GM21515 (cell line): ENCODE measurements around the gene AP1G2.

ENCODE experiments used
- ATAC-seq: cut with Tn5 transposase; IDR thresholded peaks from one replicate; pipeline ENCODE4 v1.9.1; 2021; ENCODE audit not compliant: unreplicated experiment

The AP1G2 gene

DNA sequence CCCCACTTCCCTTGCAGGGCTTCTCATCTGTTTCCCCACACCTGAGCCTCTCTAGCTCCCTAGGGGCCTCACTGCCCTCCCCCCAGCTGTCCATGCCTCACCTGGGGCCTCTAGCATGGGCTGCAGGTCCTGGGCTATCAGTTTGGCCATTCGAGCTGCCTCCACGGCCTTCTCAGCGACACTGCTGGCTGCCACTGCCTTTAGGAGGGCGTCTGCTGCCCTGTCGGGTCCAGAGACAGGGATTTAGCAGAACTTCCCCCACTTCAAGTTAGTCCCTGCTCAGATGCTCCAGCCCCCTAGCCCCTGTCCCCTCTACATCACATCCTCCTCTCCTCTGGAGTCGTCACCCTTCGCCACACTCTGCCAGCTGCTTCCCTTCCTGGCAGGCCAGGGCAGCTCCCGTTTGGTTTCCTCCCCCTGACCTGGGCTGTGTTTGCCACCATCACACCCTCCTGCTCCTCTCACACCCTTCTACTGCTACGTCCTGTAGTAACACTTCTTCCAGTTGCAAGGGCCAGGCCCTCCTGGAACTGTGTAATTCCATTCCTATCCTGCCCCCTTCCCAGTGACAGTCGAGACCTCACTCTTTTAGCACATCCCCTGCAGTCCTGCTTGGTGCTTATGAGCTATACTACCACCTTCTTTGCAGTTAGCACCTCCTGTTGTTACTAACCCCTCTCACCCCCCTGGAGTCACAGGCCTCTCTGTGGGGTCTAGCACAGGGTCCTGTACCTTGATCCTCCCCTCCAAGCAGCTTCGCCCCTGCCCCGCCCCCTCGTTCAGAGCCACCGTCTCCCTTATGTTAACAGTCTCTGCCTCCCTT lies 4.3 kb upstream of the AP1G2 start:
- ATAC-seq, result no peak

DNA sequence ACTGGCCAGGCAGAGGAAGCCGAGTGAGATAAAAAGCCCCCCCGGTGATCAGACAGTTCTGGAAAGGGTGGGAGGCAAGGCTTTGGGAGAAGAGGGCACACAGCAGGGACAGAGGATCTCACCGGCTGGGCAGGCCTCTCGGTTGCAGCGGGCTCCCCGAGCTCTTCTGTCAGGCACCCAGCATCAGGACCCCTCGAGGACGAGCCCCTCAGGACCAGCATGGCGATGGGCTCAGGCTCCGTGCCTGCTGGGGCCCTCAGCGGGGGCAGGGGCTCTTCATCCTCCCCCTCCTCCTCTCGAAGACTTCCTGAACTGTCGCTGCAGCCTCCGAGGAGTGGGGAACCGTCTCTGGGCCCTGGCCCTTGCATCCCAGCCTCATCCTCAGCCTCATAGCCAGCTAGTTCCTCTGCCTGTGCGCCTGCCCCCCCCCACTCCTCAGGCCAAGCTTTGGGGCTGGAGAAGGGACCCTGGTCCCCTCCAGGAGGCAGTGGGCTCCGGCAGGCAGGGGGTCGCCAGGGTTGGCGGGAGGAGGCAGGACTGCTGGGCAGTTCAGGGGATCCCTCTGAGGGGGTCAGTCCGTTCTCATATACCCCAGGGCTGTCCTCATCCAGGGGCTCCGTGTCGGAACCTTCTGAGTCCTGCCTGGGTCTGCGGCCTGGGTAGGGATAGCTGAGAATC lies 3.4 kb upstream of the AP1G2 start:
- no peak for ATAC-seq

DNA sequence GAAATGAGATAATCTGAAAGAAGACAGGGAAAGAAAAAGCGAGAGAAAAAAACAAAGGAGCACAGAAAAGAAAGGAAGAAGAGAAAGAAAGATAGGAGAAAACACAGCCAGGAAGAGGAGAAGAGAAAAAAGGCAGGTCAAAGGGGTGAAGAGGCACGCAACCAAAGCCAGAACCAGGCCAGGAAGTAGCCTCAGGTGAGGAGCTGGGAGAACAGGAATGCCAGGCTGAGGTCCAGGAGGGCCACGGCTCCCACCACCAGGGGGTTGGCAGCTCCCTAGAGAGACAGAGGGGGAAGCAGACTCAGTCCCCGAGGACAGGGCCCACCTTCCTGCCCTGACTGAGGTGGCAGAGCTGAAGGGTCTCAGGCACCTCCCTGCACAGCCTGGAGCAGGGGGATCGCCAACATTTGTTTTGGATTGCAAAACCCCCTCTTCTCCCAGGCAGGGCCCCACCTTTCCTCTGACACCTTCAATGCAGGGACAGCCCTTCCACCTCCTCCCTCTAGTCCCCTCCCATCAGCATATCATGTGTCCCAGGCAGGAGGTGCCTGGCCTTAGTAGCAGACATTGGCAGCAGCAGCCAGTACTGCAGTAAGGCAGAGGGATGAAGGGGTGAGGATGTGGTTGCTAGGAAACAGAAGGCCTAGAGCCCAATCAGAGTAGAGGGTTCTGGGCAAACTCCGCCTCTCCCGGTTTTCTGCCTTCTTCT lies 2.0 kb upstream of the AP1G2 start:
- ATAC-seq, result no peak

DNA sequence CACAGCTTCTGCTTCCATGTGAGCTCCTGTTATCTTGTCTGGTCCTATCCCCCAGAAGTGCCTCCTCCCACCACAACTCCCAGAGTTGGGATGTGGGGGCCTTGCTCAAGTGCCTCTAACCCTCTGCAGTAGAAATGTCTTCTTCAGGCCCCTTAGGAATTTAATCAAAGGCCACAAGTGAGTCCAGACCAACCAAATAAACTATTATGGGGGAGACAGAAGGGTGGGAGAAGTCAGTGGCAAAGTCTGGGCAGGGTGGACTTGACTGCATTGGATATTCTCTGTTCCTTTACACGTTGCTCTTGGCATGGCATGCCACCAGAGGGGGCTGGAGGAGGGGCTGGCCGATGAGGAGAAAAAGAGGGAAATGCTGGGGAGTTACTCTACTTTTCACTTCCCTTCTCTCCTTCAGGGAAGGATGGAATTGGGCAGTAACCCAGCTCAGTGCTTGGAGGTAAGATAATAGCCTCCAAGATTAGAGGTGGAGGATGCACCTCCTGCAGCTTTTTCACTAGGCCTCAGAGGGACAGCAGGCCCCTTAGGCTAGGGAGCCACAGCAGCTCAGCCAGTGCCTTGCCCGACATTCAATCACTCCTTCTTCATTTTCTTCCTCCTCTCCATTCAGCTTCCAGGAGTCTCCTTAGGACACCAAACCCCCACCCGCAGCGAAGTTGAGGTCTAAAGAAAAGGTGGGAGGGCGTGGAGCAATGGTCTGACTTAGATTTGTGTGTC lies 1.2 kb upstream of the AP1G2 start:
- ATAC-seq, result no peak

DNA sequence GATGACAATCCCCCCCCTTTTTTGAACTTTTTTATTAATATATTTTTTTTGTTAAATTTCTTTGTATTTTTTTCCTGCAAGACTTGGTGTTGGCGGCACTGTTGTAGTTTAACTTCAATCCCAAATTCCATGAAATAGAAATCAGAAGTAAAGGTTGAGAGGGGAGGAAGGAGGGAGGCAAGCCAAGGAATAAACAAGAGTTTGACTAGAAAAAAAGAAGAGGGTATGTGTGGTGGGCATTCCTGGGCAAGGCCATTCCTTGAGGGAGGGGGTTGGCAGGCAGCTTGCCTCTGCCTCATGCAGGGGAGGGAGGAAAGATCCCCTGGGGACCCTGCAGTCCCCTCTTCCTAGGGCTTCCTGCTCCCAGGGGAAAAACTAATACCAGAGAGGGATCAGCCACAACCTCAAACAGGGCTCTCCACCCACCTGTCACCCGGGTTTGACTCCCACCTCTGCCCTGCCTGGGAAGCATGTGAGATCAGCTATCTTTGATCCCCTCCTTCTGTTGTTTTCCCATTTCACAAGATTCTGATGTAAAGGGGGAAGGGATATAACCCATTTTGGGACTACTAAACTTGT lies 519 bp upstream of the AP1G2 start:
- ATAC-seq, result no peak

DNA sequence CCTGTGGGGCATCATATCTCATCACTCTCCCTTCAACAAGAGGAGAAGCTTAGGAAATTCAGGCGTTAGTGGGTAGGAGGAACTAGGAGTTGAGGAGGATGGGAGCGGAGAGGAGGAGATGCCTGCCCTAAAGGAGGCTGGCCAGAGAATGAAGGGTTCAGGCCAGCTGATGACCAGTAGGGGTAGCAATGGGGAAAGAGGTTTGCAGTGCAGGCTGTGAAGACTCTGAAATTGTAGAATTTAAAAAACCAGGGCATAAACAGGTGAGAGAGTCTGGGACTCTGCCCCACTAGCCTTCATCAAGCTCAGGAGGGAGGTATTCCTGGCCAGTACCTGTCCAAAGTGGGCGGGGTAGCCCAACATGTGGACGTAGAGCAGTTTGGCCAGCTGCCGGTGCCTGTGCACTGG lies 809 bp downstream of the AP1G2 start:
- ATAC-seq, result no peak

DNA sequence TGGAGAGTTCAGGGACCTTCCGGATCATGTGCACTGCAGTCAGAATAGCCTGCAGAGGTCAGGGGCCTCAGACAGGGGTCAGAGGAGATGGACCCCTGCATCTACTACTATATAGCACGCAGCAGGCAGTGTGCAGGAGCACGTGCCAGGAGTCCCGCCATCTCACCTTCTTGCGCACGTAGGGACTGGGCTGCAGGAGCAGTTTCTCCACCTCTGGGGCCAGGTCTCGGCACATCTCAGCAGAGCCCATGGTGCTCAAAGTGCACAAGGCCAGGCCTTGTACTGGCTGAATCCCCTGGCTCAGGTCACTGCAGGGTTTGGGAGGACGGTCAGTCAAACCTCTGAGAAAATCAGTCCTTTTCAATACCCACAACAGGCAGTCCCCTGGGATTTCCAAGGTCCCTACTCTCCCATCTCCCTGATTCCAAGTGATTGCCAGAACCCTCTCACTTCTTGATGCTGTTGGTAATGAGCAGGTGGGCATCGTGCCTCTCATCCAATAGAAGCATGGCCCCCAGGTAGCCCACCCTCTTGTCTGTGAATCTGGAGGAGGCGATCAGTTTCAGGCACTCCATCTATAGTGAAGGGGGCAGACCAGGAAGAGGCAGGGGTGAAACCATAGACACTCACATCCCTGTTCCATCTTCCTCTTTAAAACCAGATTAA lies 1.3 kb downstream of the AP1G2 start:
- ATAC-seq, result no peak

DNA sequence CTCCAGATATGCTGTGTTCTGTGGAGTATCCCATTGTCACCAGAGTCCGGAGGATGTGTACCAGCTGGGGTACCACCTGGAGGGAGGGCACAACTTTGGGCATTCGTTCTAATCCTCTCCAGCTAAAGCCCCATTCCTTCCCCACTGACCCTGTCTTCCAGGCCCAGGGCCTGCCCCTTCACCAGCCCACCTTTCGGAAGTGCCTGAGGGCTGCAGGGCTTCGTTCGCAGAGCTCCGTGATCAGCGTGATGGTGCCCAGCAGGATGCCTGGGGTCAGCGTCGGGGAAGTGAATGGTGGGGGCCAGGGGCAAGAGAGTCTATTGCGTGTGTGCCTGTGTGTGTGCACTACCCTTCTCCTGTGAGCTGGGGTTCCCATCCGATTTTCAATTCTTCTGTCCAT lies 2.0 kb downstream of the AP1G2 start:
- no peak for ATAC-seq

DNA sequence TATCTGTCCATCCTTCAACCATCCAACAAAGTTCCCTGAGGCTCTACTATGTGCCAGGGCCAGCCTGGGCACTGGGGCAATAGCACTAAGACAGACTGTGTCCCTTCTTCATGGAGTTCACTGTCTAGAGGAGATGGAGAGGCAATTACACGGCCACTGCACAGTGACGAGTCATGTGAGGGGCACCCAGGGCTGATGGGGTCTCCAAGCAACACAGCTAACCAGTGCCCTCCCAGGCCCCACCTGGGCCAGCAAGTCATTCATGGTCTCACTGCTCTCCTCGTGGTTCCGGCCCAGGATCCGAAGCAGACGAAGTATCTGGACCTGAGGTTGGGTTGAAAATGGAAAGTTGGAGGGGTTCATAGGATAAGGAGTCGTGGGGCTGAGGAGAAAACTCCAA lies 2.7 kb downstream of the AP1G2 start:
- ATAC-seq, result no peak

DNA sequence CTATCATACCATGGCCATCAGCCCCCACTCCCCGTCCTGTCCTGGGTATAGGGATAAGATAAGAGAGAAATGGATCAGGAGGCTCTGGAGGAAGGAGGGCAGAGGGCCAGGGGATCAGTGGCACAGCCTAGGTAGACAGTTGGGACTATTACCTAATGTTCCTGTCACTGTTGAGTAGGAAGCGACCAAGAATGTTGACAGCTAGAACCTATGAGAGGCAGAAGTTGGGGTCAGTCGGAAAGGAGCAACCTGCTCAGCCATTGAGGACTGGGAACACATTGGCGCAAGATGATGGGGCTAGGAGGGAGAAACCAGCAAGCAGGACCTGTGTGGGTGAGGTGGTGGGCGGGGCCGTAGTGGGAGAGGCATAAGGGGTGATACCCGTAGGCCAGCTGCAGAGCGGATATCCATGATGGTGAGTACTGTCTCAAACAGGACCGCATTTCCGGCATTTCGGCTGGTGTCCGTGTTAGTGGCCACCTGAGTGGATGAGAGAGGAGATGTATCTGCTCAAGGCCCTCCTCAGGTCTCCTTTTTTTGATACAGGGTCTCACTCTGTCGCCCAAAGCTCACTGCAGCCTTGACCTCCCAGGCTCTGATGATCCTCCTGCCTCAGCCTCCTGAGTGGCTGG lies 3.3 kb downstream of the AP1G2 start:
- ATAC-seq, result no peak

DNA sequence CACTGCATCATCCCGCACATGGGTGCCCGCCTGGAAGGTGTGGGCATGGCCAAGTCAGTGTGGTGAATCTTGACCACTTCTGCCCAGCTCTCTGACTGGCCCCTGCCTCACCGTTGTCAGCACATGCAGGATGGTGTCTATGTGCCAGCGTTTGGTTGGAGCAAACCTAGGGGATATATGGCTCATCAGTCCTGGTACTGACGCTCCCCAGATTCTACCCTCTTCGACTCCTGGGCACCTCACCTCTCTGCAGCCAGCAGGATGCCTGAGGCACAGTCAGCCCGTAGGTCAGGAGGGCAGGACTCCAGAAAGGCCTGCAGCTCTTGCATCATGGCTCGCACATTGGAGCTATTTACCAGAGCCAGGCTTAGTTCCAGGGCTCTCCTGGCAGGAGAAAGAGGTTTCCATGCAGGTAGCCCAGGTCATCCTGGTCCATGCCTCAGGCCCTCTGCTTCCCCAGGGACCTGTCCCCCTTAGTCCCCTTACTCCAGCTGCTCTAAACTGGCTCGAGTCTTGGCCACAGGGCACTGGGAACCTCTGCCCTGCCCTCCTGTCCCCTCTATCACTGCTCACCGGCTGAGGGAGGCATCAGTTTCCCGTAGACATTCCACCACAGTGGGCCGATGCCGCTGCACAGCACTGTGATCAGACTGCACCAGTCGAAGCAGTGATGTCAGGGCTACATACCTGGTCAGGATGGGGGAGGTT lies 4.0 kb downstream of the AP1G2 start:
- ATAC-seq, result no peak

DNA sequence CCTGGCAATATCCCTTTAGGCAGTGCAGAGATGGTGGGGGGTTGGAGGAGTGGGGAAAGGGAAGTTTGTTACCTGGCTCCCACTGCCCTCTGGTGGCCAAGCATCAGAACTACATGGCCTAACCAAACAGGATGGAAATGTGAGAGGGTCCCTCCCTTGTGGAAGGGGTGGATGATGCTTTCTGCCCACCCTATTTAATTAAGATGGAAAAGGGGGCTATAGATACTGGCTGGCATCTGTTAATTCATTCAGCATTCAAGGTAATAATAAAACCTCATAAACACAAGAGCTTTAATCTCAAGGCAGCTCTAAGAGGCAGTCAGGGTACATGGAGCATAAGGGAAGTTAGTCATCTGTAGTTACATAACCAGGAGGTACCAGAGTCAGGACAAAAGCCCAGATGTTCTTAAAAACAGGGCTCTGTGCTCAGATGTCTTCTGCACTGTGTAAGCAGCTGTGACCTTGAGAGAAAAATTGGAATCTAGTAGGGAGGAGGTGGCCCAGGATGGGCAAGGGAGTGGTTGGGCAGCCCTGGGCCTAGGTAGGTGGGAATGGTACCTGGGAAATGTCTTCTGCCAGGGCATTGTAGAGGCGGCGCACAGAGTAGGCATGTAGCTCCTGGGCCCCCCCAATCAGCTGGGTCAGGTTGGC lies 4.6 kb downstream of the AP1G2 start:
- ATAC-seq, result no peak

DNA sequence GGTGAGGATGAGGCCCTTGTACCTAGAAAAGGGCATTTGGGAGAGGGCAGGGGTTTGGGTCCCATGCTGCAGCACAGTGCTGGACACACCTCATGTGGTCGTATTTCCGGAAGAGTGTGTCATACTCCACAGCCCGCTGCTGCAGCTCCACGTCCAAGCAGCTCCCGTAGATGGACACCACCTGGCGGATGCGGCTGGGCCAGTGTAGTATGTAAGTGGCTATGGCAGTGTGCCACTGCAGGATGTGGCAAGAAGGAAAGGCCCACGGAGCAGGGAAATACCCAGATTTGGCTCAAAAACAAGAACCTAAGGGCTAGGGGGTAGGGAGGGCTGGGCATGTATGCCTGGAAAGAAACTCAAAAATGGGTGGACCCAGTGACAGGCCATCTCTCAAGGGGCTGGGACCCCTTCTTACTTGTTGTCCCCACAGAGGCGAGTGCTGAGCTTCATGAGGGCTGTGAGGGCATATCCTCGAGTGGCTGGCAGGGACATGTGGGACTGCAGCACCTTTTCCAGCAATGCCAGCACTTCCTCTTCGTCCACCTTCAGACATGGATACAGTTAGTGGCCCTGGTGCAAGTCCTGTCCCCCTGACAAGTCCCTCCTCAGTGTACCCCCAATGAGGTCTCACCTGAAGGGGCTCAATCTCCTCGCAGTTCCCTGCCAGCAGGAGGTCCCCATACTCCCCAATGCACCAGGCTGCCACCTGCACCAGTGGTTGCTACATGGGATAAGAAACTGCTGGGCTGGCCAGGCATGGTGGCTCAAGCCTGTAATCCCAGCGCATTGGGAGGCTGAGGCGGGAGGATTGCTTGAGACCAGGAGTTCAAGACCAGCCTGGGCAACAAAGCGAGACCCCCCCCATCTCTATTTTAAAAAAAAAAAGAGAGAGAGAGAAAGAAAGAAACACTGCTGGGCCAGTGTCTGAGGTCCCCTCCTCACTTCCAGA lies 5.4 kb downstream of the AP1G2 start:
- ATAC-seq, result no peak

DNA sequence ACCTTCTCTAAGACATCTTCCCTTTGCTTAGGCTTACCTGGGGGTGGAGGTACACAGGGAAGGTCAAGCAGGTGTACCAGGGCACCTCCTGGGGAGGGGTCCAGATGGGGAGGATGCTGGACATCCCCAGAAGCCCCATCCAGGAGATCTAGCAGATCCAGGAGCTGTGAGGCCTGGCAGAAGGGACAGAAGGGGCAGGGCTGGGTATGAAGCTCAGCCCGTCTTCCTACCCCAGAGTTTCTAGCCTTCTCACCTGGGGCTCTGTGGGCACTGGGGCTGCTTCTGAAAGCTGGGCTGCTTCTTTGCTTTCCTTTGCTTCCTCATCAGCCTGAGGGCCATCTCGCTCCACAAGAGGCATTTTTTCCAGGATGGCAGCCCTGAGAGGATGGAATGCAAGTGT lies 6.3 kb downstream of the AP1G2 start:
- ATAC-seq, result no peak

DNA sequence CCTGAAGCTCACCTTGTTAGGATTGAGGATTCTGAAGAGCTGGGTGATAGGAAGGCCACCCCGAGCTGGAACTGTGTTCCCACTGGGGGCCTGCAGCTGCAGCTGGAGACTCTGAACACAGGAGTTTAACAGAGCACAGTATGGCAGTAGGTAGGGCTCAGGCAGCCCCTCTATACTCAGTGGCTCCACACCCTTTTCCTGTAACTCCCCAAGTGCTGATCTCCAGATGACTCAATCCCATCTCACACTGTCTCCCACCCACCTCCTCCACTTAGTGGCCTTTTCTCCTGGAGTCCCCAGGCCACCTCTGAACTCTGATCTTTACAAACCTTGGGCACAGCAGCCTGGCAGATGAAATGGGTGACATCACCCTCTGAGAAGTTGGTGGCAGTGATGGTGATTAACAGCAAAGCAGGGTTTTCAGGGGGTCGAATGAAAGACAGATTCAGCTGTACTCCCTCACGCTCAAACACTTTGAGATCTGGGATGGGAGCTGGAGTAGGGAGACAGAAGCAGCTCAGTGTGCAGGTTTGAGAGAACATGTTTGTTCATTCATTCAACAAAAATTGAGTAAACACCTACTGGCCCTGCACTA lies 7.6 kb downstream of the AP1G2 start:
- no peak for ATAC-seq

DNA sequence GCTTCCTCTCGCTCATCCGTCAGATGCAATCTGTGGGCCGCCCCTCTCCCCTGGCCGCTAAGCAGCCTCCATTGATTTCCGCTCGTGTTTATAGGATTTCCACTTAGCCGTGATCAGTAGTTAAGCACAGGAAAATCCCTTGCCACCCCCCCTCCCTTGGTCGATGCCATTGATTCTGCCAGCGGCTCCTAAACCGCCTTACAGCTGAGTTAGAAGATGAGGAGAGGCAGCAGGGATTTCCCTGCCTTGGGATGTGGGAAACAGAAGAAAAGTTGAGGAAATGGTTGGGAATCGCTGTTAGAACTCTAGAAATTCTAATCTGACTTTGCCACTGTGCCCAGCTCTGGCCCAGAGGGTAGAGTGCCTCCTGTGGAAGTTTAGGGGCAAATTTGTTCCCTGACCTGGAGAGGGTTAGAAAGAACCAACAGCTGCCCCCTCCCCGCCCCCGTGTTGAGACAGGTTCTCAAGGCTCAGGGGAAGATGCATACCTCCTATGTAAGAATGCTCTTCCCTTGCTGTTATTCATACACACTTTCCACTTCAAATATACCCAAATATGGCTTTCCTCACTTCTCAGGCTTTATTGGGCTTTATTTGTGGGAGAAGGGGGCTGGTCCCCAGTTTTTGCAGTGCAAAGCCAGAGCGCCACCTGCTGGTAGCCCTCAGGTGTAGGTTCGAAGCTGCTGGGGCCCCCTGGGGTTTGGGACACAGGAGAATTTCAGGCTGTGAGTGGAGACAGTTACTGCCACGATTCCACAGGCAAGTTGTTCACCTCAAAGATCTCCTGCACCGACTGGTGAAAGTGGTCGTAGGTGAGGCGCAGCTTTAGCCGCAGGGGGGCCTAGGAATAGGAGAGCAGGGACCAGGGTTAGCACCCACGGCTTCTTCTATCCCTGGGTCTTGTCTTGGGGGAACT lies 8.3 kb downstream of the AP1G2 start:
- no peak for ATAC-seq
